Uterus (tissue), 4 donors: ENCODE results near the gene GPBP1L1. TPM values are rescaled to one million over a fixed set of nuclear protein-coding genes. Genes with fewer than 3 reads are reported as not detected.

ENCODE experiments used
- DNase-seq, 2 donors: peaks; one replicate each; pipeline ENCODE4 v3.0.0-alpha.2; 2019 to 2020
- H3K27ac ChIP-seq, 2 donors: fragments of 200-600 bp; sonication (generic); 1 replicate in 1 of 2; 2 replicates in 1 of 2; pipeline ENCODE4 v1.5.1; 2016 to 2018
- H3K27me3 ChIP-seq, 2 donors: fragments of 200-600 bp; sonication (generic); one replicate each; pipeline ENCODE4 v1.5.1; 2018 to 2019; ENCODE audit warnings: control low read depth in 1 of 2
- H3K36me3 ChIP-seq, 2 donors: fragments of 200-600 bp; sonication (generic); one replicate each; pipeline ENCODE4 v1.5.1; 2019; ENCODE audit warnings: control low read depth in 1 of 2
- H3K4me1 ChIP-seq, 2 donors: fragments of 200-600 bp; sonication (generic); one replicate each; pipeline ENCODE4 v1.5.1; 2018 to 2019; ENCODE audit warnings: control low read depth in 1 of 2
- H3K4me3 ChIP-seq, 2 donors: fragments of 200-600 bp; sonication (generic); 1 replicate in 1 of 2; 2 replicates in 1 of 2; pipeline ENCODE4 v1.5.1; 2018 to 2019; ENCODE audit warnings: mild to moderate bottlenecking in 1 of 2
- H3K9me3 ChIP-seq, 2 donors: fragments of 200-600 bp; sonication (generic); one replicate each; pipeline ENCODE4 v1.5.1; 2019; ENCODE audit warnings: control low read depth in 1 of 2
- POLR2A ChIP-seq, 2 donors: fragments of 450-650 bp; IDR thresholded peaks; one replicate each; pipeline ENCODE4 v1.6.1; 2016; ENCODE audit warnings: antibody characterized with exemption in 2 of 2, mild to moderate bottlenecking in 1 of 2, moderate library complexity in 1 of 2
- intact Hi-C: fragments of 100-400 bp; cut with DNase I; formaldehyde crosslinking; loops from one replicate; pipeline ENCODE4 v1.15.1; 2023; ENCODE audit warnings: low total_unique reads
- total RNA-seq, 4 donors: library from RNA; depleted of rRNA in 3 of 4; stranded (reverse); fragments of >200 nt in 3 of 4; gene quantifications; one replicate each; pipeline versions ENCODE4 v1.1.0 to v1.2.4, GENCODE V29; 2014 to 2023
- TF ChIP-seq, protein P1 (sequence below), 4 experiments: fragments of 200-600 bp in 2 of 4; fragments of 450-650 bp in 2 of 4; sonication (generic) in 2 of 4; IDR thresholded peaks; one replicate each; pipeline ENCODE4 v1.5.1; 2016 to 2019; ENCODE audit warnings: antibody characterized with exemption in 4 of 4, mild to moderate bottlenecking in 2 of 4, moderate library complexity in 1 of 4
- donor health status: DM: yes; HTN: yes; CAD: no.

Gene GPBP1L1
- total RNA-seq, 4 donors from 2014 or later = 61.2 to 136 (median 109) TPM

DNA sequence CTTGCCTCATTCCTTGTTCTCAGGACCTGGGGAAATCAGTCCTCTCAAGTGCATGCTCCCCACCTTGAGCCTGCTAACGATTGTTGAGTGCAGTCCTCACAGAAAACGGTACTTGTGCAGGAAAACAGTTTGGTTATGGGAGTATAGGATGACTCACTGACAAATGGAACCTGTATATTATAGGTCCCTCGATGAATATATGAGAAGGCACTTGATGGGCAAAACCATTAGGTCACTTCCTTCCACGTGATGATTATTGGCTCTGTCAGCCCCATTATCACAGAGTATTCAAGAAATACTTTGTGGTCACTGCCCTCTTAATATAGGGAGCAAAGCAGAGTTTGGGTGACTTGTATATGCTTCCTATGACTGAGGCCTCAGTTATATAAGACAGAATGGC is 68.7 kb downstream of the GPBP1L1 start:
- no peak for DNase-seq
- Histone ChIP-seq H3K27me3 (no peaks in the 10 kb centered on the region), H3K4me3 (no peak overlapping the region), H3K9me3 (no peaks in the 10 kb centered on the region), H3K36me3 (no peaks in the 10 kb centered on the region), H3K27ac (peak overlapping the region in 1 of 2 donors; percentile 53), H3K4me1 (no peaks in the 10 kb centered on the region)
- TF ChIP-seq, protein P1, sequence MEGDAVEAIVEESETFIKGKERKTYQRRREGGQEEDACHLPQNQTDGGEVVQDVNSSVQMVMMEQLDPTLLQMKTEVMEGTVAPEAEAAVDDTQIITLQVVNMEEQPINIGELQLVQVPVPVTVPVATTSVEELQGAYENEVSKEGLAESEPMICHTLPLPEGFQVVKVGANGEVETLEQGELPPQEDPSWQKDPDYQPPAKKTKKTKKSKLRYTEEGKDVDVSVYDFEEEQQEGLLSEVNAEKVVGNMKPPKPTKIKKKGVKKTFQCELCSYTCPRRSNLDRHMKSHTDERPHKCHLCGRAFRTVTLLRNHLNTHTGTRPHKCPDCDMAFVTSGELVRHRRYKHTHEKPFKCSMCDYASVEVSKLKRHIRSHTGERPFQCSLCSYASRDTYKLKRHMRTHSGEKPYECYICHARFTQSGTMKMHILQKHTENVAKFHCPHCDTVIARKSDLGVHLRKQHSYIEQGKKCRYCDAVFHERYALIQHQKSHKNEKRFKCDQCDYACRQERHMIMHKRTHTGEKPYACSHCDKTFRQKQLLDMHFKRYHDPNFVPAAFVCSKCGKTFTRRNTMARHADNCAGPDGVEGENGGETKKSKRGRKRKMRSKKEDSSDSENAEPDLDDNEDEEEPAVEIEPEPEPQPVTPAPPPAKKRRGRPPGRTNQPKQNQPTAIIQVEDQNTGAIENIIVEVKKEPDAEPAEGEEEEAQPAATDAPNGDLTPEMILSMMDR (IDR thresholded peaks at IDR 0.05) = no peak
- no peak for TF ChIP-seq POLR2A (IDR thresholded peaks at IDR 0.05)
- intact Hi-C loops = no loop called here

DNA sequence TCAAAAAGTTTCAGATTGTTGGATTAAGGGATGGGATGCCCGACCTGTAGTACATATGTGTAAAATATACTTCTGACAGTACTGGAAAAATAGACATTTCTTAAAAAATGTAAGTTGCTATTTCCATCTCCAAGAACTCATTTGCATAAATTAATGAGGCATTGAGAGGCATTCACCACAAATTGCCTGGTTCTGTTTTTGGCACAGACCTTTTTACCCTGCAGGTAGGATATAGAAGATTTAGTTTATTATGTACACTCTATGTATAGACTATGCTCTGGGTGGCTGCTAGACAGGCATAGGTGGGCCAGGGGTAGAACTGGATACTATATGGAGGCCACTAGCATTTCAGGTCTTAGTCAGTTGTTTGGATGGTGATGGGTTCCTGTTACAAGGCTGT is 70.4 kb downstream of the GPBP1L1 start:
- H3K36me3 ChIP-seq = no peaks in the 10 kb centered on the region
- no peak overlapping the region for H3K4me3 ChIP-seq
- DNase-seq = no peak
- no peak overlapping the region for H3K27ac ChIP-seq
- intact Hi-C loops = no loop called here
- no peak for TF ChIP-seq POLR2A (IDR thresholded peaks at IDR 0.05)
- TF ChIP-seq, protein P1 (IDR thresholded peaks at IDR 0.05) = no peak
- no peaks in the 10 kb centered on the region for H3K4me1 ChIP-seq
- no peaks in the 10 kb centered on the region for H3K27me3 ChIP-seq
- H3K9me3 ChIP-seq = no peaks in the 10 kb centered on the region

DNA sequence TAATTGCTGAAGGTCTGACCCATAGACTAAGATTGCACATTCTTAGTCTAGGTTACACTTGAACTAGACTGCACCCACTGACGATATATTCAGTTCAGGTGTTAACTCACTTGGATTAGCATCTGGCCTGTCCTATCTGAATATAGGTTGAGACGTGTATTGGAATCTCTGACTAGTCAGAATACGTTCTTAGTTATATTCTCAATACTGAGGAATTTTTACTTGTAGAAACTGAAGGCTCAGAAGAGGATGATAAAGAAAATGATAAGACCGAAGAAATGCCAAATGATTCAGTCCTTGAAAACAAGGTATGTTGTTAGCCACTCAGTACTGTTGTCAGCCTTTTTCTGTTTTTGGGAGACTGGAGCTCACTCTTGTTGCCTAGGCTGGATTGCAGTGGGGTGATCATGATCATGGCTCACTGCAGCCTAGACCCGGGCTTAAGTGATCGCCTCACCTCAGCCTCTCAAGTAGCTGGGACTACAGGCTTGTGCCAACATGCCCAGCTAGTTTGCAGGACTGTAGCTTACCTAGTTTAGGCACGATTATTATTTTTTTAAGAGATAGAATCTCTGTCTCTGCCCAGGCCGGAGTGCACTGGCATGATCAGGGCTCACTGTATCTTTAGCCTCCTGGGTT is 73.3 kb downstream of the GPBP1L1 start:
- no peaks in the 10 kb centered on the region for H3K36me3 ChIP-seq
- DNase-seq = no peak
- intact Hi-C loops = no loop called here

DNA sequence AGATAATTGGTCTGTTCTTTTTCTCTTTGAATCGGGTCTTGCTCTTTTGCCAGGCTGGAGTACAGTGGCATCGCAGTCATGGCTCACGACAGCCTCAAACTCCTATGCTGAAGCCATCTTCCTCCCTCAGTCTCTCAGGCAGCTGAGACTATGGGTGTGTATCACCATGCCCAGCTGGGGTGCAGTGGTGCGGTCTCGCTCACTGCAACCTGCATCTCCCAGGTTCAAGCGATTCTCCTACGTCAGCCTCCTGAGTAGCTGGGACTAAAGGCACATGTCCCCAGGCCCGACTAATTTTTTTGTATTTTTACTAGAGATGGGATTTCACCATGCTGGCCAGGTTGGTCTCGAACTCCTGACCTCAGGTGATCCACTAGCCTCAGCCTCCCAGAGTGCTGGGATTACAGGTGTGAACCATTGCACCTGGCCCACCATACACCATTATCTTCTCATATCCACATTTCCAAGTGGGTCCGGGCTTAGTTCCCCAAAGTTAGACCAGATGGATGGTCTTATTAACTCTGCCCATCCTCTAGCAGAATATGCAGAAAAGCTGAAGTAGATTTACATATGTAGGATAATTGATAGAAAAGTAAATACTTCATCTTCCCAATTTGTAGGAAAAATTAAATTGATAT is 75.6 kb downstream of the GPBP1L1 start:
- intact Hi-C loops = no loop called here
- Histone ChIP-seq H3K4me3 (no peak overlapping the region), H3K36me3 (no peaks in the 10 kb centered on the region), H3K27ac (no peak overlapping the region), H3K4me1 (no peaks in the 10 kb centered on the region), H3K9me3 (no peaks in the 10 kb centered on the region), H3K27me3 (no peaks in the 10 kb centered on the region)
- TF ChIP-seq, protein P1 (IDR thresholded peaks at IDR 0.05) = no peak
- no peak for TF ChIP-seq POLR2A (IDR thresholded peaks at IDR 0.05)
- DNase-seq = no peak

More for the DNA sequence above, 73.3 kb downstream of the GPBP1L1 start:
- H3K4me1 ChIP-seq = no peaks in the 10 kb centered on the region
- no peaks in the 10 kb centered on the region for H3K9me3 ChIP-seq
- no peak for TF ChIP-seq POLR2A (IDR thresholded peaks at IDR 0.05)
- TF ChIP-seq, protein P1 (IDR thresholded peaks at IDR 0.05) = no peak
- no peaks in the 10 kb centered on the region for H3K27me3 ChIP-seq
- no peak overlapping the region for H3K27ac ChIP-seq
- H3K4me3 ChIP-seq = no peak overlapping the region
